Measurements from ENCODE around the gene MICAL3. TPM values are rescaled to one million over a fixed set of nuclear protein-coding genes. Genes with fewer than 3 reads are reported as not detected.

The MICAL3 gene
- total and polyA plus RNA-seq, 2 of the 8 experiments (the other 6 are each of a cell fraction or from before 2014, with no cell fraction given), result 8.3 to 41.8 TPM

DNA sequence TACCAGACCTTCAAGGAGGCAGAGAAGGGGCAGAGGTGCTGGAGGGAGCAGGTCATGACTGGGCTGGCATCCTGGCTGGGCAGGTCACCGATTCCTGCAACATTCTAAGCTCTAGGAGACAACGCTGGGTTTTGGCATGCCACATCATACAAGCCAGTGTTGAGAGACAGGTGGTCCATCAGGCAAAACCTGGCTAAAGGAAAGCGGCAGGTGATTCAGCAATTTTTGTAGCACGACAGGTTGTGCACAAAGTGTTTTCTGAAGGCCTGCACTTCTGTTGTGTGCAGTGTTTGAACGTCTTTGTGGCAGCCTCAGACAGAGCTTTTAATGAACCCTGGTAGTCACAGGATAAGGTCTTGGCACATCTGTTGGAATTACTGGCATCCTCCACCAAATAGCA, 180.2 kb downstream of the MICAL3 start (continued):
- TF ChIP-seq, protein P1, sequence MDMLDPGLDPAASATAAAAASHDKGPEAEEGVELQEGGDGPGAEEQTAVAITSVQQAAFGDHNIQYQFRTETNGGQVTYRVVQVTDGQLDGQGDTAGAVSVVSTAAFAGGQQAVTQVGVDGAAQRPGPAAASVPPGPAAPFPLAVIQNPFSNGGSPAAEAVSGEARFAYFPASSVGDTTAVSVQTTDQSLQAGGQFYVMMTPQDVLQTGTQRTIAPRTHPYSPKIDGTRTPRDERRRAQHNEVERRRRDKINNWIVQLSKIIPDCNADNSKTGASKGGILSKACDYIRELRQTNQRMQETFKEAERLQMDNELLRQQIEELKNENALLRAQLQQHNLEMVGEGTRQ (IDR thresholded peaks at IDR 0.05; ENCODE audit: low read length), result no peak
- TF ChIP-seq SP4 (IDR thresholded peaks at IDR 0.05; ENCODE audit: low read length) (no peak), CBX8 (IDR thresholded peaks at IDR 0.05; ENCODE audit: borderline replicate concordance, low read depth, low read length) (no peak), TAF7 (optimal IDR thresholded peaks at IDR 0.05; ENCODE audit: borderline replicate concordance, low read depth, low read length) (no peak), TCF12 (IDR thresholded peaks at IDR 0.05; ENCODE audit: low read depth, low read length) (no peak), CHD1 (IDR thresholded peaks at IDR 0.05; ENCODE audit: low read depth, low read length) (no peak)
- TF ChIP-seq, protein P2, sequence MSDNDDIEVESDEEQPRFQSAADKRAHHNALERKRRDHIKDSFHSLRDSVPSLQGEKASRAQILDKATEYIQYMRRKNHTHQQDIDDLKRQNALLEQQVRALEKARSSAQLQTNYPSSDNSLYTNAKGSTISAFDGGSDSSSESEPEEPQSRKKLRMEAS (IDR thresholded peaks at IDR 0.05), result no peak
- TF ChIP-seq, protein P3, sequence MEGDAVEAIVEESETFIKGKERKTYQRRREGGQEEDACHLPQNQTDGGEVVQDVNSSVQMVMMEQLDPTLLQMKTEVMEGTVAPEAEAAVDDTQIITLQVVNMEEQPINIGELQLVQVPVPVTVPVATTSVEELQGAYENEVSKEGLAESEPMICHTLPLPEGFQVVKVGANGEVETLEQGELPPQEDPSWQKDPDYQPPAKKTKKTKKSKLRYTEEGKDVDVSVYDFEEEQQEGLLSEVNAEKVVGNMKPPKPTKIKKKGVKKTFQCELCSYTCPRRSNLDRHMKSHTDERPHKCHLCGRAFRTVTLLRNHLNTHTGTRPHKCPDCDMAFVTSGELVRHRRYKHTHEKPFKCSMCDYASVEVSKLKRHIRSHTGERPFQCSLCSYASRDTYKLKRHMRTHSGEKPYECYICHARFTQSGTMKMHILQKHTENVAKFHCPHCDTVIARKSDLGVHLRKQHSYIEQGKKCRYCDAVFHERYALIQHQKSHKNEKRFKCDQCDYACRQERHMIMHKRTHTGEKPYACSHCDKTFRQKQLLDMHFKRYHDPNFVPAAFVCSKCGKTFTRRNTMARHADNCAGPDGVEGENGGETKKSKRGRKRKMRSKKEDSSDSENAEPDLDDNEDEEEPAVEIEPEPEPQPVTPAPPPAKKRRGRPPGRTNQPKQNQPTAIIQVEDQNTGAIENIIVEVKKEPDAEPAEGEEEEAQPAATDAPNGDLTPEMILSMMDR (IDR thresholded peaks at IDR 0.05; ENCODE audit: control extremely low read depth in 1 of 3, insufficient read depth in 1 of 3, low read depth in 1 of 3, low read length in 3 of 3), result no peak
